ENCODE measurements around the gene BACE1-AS. TPM values are rescaled to one million over a fixed set of nuclear protein-coding genes. Genes with fewer than 3 reads are reported as not detected.

BACE1-AS gene
- total RNA-seq, 1 experiment from 2014 or later = 6.8 TPM

DNA sequence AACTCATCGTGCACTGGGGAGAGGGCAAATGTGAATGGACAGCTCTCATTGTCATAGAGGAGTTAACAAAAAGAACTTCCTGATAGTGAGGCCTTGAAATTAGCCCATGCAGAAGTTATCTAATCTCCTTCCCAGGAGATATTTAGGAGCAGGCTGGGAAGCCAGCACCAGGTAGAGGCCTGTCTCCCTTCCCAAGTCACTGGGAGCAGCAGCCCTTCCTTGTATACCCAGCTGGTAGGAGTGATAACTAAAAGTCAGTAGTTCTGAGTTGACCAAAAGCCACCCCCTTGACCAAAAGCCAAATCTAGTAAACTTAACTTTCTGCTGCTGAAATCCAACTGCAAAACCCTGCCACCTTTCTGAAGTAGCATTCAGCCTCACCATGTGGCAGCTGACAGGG, 1.4 kb upstream of the BACE1-AS start:
- DNase-seq (ENCODE audit: low read depth) = no peak

DNA sequence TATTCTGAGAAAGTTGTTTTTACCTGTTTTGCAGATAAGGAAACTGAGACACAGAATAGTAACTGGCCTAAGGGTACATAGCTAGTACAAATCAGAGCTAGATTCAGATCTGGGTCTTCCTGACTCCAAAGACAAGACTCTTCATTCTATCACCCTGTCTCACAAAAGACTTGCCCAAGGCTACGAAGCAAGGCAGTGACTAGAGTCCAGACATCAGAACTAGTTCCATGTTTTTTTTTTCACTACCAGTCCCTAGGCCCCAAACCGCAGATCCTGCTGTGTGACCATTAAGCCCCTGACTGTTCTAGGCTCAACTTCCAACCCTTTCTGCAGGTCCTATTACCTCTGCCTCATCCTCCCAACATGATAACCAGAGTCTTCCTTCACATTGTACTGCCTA, 1.5 kb downstream of the BACE1-AS start:
- no peak for DNase-seq (ENCODE audit: low read depth)

DNA sequence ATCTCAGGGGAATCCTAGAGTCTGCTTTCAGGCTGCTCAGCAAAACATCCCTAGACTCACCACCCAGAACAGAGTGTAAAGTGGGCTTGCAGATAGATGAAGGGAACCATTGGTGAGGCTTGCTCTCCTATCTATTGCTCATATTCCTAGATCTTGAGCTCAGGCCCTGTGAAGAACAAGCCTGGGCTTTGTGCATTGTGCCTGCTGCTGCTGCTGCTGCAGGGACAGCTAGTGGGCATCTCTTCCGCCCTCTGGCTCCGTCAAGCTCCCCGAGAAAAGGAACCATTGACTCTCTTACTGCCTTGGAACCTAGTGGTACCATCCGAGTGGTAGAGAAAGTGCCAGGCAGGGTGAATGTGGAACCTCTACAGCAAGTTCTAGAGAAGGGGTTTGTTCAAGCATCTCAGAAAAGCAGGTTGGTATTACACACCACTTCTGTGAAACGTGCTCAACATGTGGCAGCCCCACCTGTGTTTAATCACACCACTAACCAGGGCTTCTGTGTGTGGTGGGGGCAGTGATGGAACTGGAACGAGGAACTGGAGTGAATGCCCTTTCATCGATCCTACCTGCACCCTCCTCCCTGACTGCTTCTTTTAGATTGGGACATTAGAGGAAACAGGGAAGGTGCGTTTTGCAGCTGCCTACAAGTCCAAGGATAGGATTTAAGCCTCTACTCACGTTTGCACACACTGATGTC, 4.4 kb downstream of the BACE1-AS start:
- DNase-seq (ENCODE audit: low read depth) = no peak

GRCh38 chr11:117296881-117297280, 5.7 kb downstream of the BACE1-AS start:
- no peak for DNase-seq (ENCODE audit: low read depth)

GRCh38 chr11:117298195-117298594, 7.0 kb downstream of the BACE1-AS start:
- no peak for DNase-seq (ENCODE audit: low read depth)

DNA sequence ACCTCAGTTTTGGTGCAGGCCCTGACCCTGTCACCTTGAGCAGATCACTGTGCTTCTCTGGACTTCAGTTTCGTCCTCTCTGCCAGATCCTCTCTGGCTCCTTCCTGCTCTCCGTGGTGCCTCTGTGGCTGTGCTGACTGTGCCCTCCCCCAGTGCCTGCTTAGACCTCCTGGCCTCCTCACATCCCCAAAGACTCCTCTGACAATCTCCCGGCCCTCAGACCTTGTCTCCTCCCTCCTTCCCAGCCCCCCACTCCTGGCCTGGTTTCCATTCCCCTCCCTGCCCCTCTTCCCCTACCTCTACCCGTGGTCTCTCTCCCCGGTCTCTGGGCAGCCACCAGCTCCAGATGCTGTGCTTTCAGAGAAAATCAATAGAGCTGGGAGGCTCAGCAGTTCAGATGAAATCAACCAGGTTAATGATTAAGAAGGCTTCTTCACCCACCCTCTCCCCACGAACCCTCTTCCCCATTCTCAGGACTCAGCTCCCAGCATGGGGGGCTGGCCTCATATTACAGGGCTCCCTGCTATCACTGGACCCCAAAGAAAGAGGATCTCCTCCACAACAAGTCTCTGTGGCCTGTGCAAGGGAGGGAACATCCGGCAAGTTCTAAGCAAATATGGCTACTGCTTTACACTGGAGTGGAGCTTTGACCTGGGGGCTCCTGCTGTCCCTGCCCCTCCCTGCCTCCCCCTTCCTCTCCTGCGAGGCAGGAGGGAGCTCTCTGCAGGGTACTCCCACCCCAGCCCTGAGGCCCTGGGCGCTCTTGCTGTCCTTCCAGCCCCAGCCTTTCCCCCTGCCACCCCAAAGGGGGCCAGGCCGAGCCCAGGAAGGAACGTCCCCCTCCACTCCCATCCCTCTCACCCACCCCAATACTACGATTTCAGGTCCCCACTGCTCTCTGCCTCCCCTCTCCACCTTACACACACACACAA, 8.5 kb downstream of the BACE1-AS start:
- no peak for DNase-seq (ENCODE audit: low read depth)

DNA sequence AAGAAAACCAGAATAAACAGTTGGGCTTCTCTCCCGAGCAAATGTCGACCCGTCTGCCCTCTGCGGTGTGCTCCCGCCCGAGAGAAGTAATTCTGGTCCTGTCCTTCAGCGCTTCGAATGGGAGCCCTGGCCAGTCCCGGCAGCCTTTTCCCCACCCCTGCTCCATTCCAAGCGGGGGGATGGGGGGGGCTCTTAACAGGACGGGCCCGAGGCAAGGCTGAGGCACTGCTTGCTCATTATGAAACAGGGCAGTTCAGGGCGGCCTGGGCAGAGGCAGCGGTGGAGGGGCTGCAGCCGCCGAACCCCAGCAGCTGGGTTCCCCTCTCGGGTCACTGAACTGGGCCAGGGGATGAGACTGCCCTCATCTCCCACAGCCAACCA, 9.1 kb downstream of the BACE1-AS start:
- DNase-seq (ENCODE audit: low read depth) = peak; percentile 6

DNA sequence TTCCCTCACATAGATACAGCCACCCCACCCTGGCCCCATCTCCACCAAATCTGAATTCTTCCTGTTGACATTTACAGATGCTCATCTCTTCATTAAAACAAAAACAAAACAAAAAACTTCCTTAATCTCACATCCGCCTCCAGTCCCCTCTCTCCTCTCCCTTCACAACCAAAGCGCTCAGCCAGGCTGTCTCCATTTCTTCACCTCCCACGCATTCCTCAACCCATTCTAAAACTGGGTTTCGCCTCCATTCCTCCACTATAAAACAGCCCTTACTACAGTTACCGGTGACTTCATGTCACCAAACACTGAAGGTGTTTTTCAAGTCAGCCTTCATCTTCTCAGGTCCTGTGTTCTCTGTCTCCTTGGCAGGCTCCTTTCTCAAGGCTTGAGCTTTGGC, 9.6 kb downstream of the BACE1-AS start:
- peak; percentile 7 for DNase-seq (ENCODE audit: low read depth)

GRCh38 chr11:117302228-117302627, 11.1 kb downstream of the BACE1-AS start:
- no peak for DNase-seq (ENCODE audit: low read depth)

GRCh38 chr11:117303101-117303500, 12.0 kb downstream of the BACE1-AS start:
- DNase-seq (ENCODE audit: low read depth) = no peak

- no peak for DNase-seq (ENCODE audit: low read depth)
These were observed 12.6 kb downstream of the BACE1-AS start for GRCh38 chr11:117303646-117304315.

- no peak for DNase-seq (ENCODE audit: low read depth)
These were observed 14.0 kb downstream of the BACE1-AS start for GRCh38 chr11:117305145-117305544.

GRCh38 chr11:117309310-117309709, 18.2 kb downstream of the BACE1-AS start:
- no peak for DNase-seq (ENCODE audit: low read depth)

DNA sequence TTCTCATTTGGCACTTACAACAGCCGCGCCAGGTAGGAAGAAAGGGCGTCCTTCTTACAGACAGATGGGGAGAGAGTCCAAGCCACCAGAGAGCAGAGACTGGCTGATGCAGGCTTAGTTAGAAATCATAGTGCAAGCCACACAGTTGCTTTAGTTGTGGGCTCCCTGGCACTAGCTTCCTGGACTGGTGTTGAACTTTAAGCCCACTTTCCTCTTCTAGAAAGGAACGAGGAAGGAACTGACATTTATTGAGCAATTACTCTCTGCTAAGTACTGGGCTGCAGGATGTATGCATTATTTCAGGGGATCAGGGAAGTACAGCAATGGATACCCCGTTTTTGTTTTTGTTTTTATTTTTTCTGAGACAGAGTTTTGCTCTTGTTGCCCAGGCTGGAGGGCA, 21.9 kb downstream of the BACE1-AS start:
- no peak for DNase-seq (ENCODE audit: low read depth)

- no peak for DNase-seq (ENCODE audit: low read depth)
These were observed 23.0 kb downstream of the BACE1-AS start for GRCh38 chr11:117313828-117314768.

GRCh38 chr11:117314840-117315239, 23.7 kb downstream of the BACE1-AS start:
- DNase-seq (ENCODE audit: low read depth) = no peak

GRCh38 chr11:117315285-117316196, 24.4 kb downstream of the BACE1-AS start:
- peak; percentile 4 for DNase-seq (ENCODE audit: low read depth)

GRCh38 chr11:117316197-117316961, 25.2 kb downstream of the BACE1-AS start, which contains the start of gene BACE1:
Gene BACE1, minus strand, starts transcription at chr11:117316256. Its CDS starts 461 bp downstream, at chr11:117315795.
- peak; percentile 87 for DNase-seq (ENCODE audit: low read depth)

DNA sequence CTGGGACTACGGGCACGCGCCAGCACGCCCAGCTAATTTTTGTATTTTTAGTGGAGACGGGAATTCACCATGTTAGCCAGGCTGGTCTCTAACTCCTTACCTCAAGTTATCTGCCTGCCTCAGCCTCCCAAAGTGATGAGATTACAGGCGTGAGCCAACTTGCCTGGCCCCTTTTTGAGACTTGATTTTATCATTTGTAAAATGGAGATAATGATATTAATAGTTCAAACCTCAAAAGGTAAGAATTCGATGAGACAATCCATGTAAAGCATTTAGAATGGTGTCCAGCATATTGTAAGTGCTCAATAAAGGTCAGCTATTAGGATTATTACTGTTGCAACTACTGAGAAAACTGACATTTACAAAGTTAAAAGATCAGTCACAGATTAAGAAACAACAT, 27.6 kb downstream of the BACE1-AS start:
- DNase-seq (ENCODE audit: low read depth) = no peak

Measured in RPMI7951 (cell line).